DOHH2 (cell line): ENCODE results near the gene KLHL40.

Source experiments
- H3F3A ChIP-seq: fragments of 200-600 bp; sonication (generic), shearing (Covaris generic); 2 replicates; pipeline ENCODE4 v1.6.0; 2016; ENCODE audit warnings: antibody characterized with exemption, mild to moderate bottlenecking; ENCODE audit not compliant: control insufficient read depth, insufficient read depth
- H3K27ac ChIP-seq: fragments of 200-600 bp; sonication (generic); 2 replicates; pipeline ENCODE4 v1.5.1; 2014; ENCODE audit warnings: low read depth, mild to moderate bottlenecking, low read length, moderate library complexity
- H3K27me3 ChIP-seq: fragments of 200-600 bp; sonication (generic); 2 replicates; pipeline ENCODE4 v1.6.1; 2014; ENCODE audit warnings: mild to moderate bottlenecking, low read length, mixed read lengths; ENCODE audit not compliant: control insufficient read depth
- H3K36me3 ChIP-seq: fragments of 200-600 bp; sonication (generic); 2 replicates; pipeline ENCODE4 v1.6.1; 2014; ENCODE audit warnings: mild to moderate bottlenecking, low read length, moderate library complexity, mixed read lengths; ENCODE audit not compliant: control insufficient read depth
- H3K4me1 ChIP-seq: fragments of 200-600 bp; sonication (generic); 2 replicates; pipeline ENCODE4 v1.6.1; 2014; ENCODE audit warnings: mild to moderate bottlenecking, low read length, mixed read lengths; ENCODE audit not compliant: control insufficient read depth
- H3K4me2 ChIP-seq: fragments of 200-600 bp; sonication (generic); 2 replicates; pipeline ENCODE4 v1.6.0; 2014; ENCODE audit warnings: mild to moderate bottlenecking, low read length, moderate library complexity
- H3K4me3 ChIP-seq: fragments of 200-600 bp; sonication (generic); 2 replicates; pipeline ENCODE4 v1.5.1; 2014; ENCODE audit warnings: mild to moderate bottlenecking, low read length, mixed read lengths
- H3K79me2 ChIP-seq: fragments of 200-600 bp; sonication (generic); 2 replicates; pipeline ENCODE4 v1.6.1; 2014; ENCODE audit warnings: mild to moderate bottlenecking, low read length, mixed read lengths; ENCODE audit not compliant: control insufficient read depth
- H3K9me2 ChIP-seq: fragments of 200-600 bp; sonication (generic); replicated peaks from 2 replicates; pipeline ENCODE4 v1.6.1; 2014; ENCODE audit warnings: mild to moderate bottlenecking, low read length, mixed read lengths; ENCODE audit not compliant: control insufficient read depth
- H3K9me3 ChIP-seq: fragments of 200-600 bp; sonication (generic); 2 replicates; pipeline ENCODE4 v1.6.1; 2014; ENCODE audit warnings: antibody characterized with exemption, low read length, mixed read lengths; ENCODE audit not compliant: control insufficient read depth, insufficient read depth
- H4K20me1 ChIP-seq: fragments of 200-600 bp; sonication (generic); 2 replicates; pipeline ENCODE4 v1.6.0; 2014; ENCODE audit warnings: low read depth, mild to moderate bottlenecking, antibody characterized with exemption, low read length, moderate library complexity; ENCODE audit not compliant: control insufficient read depth, insufficient read depth
- EZH2phosphoT487 ChIP-seq: fragments of 200-600 bp; sonication (generic); IDR thresholded peaks from 2 replicates; pipeline ENCODE4 v1.6.1; 2017; ENCODE audit warnings: borderline replicate concordance, mild to moderate bottlenecking, antibody characterized with exemption, low read length, moderate library complexity, mixed read lengths
- TF ChIP-seq, protein P1 (sequence below): fragments of 200-600 bp; sonication (generic); IDR thresholded peaks from one replicate; pipeline ENCODE4 v1.5.1; 2014; ENCODE audit warnings: antibody characterized with exemption, mild to moderate bottlenecking, low read depth, low read length; ENCODE audit not compliant: poor library complexity, severe bottlenecking

Gene KLHL40

DNA sequence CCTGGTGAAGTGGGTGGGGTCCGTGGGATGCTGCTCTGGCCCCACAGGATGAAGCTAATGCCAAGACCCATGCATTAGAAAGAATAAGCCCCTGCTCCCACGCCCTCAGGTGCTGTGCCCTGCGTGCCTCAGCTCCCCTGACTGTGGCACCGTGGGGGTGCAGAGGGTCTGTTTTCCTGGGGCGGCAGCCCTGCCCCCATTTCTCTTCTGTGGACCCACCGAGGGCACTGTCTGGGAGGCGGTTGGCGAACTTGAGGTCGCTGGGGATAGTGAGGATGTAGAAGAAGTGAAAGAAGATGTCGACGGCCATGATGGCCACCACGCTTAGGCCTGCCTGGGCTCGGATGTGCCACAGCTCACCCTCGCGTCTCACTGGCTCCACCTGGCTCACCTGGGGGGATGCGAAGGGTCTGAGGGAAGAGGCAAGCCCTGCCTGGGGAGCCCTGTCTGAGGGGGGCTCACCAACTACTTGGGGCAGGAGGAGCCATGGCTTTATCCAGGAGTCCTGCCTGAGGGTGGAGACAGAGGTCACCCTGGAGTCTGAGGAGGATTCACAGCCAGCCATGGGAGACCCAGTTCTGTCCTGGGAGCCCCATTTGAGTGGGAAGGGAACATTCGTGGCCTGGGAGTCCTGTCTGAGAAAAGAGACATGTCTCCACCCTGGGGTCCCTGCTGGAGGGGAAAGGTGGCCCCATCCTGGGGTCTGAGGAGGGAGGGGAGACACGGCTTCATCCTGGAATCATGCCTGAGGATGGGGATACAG lies 12.1 kb downstream of the KLHL40 start:
- H4K20me1 ChIP-seq, result no peaks in the 10 kb centered on the region
- H3K36me3 ChIP-seq, result no peaks in the 10 kb centered on the region
- no peaks in the 10 kb centered on the region for H3F3A ChIP-seq
- no peaks in the 10 kb centered on the region for H3K79me2 ChIP-seq
- no peaks in the 10 kb centered on the region for H3K9me3 ChIP-seq
- H3K4me1 ChIP-seq, result no peaks in the 10 kb centered on the region
- no peak overlapping the region for H3K27ac ChIP-seq
- H3K4me2 ChIP-seq, result no peak overlapping the region
- no peaks in the 10 kb centered on the region for H3K9me2 ChIP-seq
- H3K4me3 ChIP-seq, result no peak overlapping the region
- 0 out of 2 replicates have a peak, but pooled peaks cover 3% of the 10 kb centered on the region for H3K27me3 ChIP-seq
- TF ChIP-seq, protein P1, sequence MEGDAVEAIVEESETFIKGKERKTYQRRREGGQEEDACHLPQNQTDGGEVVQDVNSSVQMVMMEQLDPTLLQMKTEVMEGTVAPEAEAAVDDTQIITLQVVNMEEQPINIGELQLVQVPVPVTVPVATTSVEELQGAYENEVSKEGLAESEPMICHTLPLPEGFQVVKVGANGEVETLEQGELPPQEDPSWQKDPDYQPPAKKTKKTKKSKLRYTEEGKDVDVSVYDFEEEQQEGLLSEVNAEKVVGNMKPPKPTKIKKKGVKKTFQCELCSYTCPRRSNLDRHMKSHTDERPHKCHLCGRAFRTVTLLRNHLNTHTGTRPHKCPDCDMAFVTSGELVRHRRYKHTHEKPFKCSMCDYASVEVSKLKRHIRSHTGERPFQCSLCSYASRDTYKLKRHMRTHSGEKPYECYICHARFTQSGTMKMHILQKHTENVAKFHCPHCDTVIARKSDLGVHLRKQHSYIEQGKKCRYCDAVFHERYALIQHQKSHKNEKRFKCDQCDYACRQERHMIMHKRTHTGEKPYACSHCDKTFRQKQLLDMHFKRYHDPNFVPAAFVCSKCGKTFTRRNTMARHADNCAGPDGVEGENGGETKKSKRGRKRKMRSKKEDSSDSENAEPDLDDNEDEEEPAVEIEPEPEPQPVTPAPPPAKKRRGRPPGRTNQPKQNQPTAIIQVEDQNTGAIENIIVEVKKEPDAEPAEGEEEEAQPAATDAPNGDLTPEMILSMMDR, result no peak
- TF ChIP-seq EZH2phosphoT487, result no peak

DNA sequence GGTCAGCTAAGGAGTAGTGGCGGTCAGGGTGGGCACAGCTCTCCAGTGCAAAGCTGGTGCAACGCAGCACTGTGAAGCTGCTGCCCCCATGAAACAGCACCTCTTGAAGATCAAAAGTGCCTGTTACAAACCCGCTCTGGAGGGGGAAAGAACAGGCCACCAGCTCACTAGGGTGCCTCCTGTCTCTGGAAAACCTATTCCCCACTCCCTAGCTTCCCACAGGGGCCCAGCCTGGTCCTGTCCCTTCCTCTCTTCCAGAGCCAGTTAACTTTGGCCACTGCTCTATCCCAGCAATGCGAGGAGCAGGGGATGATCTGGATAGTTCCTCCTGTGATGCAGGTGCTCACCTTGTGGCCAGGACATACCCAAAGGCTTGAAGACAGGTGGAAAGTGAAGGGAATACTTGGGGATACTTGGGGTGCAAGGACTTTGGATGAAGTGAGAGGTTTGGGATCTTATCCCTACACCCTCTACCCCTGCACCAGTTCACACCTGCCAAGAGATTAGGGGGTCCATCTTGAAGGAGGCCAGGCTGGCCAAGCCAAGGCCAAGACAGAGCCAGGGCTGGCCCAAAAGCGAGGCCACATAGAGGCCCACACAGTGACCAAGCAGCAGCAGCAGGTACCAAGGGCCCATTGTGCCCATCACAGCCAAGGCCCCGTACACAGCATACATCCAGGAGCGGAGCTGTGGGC lies 13.0 kb downstream of the KLHL40 start:
- H3K36me3 ChIP-seq, result no peaks in the 10 kb centered on the region
- H3K4me3 ChIP-seq, result no peak overlapping the region
- no peak for TF ChIP-seq EZH2phosphoT487
- TF ChIP-seq, protein P1, result no peak
- no peaks in the 10 kb centered on the region for H3K9me3 ChIP-seq
- H3K9me2 ChIP-seq, result no peaks in the 10 kb centered on the region
- H4K20me1 ChIP-seq, result no peaks in the 10 kb centered on the region
- H3K4me2 ChIP-seq, result no peak overlapping the region
- H3K79me2 ChIP-seq, result no peaks in the 10 kb centered on the region
- no peaks in the 10 kb centered on the region for H3K4me1 ChIP-seq
- no peaks in the 10 kb centered on the region for H3F3A ChIP-seq
- 0 out of 2 replicates have a peak, but pooled peaks cover 3% of the 10 kb centered on the region for H3K27me3 ChIP-seq
- no peak overlapping the region for H3K27ac ChIP-seq

DNA sequence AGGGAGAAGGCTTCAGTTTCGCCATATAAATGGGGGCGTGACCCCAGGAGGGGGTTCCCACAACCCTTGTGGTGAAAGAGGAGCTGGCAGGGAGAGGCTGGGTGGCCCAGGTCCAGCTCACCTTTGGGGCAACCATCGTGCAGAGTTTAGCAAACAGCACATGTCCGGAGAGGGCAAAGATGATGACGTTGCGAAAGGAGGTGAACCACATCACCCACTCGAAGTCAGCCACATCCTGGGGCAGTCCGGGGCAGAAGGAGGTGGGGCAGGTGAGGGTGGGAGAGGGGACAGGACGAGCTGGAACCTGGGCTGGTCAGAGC lies 13.5 kb downstream of the KLHL40 start:
- Histone ChIP-seq H3K4me2 (no peak overlapping the region), H3K79me2 (no peaks in the 10 kb centered on the region), H4K20me1 (no peaks in the 10 kb centered on the region), H3K4me1 (no peaks in the 10 kb centered on the region), H3K27ac (no peak overlapping the region), H3K9me3 (no peaks in the 10 kb centered on the region), H3K36me3 (no peaks in the 10 kb centered on the region), H3K27me3 (0 out of 2 replicates have a peak, but pooled peaks cover 3% of the 10 kb centered on the region), H3F3A (no peaks in the 10 kb centered on the region), H3K4me3 (no peak overlapping the region), H3K9me2 (no peaks in the 10 kb centered on the region)
- TF ChIP-seq EZH2phosphoT487, result no peak

DNA sequence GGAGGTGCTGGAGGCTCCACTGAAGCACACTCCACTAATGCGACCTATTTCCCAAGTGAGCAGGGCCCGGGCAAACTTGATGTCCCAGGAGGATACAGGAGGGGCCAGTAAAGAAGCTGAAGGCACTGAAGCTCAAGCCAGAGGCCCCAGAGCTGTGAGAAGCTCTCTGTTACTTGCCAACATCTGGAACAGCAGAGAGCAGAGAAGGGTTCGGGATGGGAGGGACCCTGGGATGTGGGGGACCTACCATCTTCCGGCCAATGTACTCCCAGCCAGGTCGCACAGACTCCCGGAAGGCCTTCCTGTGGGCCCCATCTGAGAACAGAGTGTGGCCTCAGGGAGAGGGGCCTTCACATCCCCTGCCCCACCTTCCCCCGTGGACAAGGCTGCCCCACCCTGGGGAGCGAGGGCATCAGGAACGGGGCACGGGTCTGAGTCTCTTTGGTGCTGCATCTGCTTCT lies 14.2 kb downstream of the KLHL40 start:
- no peaks in the 10 kb centered on the region for H3K79me2 ChIP-seq
- H3K27me3 ChIP-seq, result 0 out of 2 replicates have a peak, but pooled peaks cover 3% of the 10 kb centered on the region
- H3K4me1 ChIP-seq, result no peaks in the 10 kb centered on the region
- no peaks in the 10 kb centered on the region for H3K9me3 ChIP-seq
- H3K27ac ChIP-seq, result no peak overlapping the region
- H3K36me3 ChIP-seq, result no peaks in the 10 kb centered on the region
- no peaks in the 10 kb centered on the region for H3F3A ChIP-seq
- no peaks in the 10 kb centered on the region for H4K20me1 ChIP-seq
- H3K9me2 ChIP-seq, result no peaks in the 10 kb centered on the region
- TF ChIP-seq EZH2phosphoT487, result no peak
- TF ChIP-seq, protein P1, result no peak
- H3K4me2 ChIP-seq, result no peak overlapping the region
- no peak overlapping the region for H3K4me3 ChIP-seq
